ENCODE results near the gene PPP1R1B. TPM values are rescaled to one million over a fixed set of nuclear protein-coding genes. Genes with fewer than 3 reads are reported as not detected.

PPP1R1B gene
- total RNA-seq, 1 donor: not detected

DNA sequence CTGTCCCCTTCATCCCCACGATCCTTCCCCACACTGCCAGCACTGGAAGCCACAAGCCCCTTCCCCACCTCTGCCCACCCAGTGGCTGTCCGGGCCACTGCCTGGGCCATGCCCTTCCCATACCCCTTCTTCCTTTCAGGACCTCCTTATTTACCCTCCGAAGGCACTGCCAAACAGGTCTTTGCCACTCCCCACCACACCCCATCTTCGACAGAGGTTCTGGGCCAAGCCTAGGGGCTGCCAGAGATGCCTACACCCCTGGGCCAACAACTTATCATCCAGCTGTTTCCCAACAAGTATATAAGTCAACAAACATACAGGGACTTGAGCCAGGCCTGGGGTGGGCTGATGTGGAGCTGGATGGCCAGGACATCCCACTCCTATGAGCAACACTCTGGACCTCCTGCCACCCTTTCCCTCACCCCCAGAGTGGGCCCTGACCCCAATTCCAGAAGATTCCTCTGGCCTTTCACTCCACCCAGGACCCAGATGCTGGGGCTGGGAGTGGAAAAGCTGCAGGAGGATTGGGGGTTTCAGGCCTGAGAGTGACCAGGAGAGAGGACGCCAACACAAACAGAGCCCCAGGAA is 1.5 kb upstream of the PPP1R1B start:
- no peak for DNase-seq (ENCODE audit: insufficient read length, low spot score, missing footprints)
- Histone ChIP-seq H3K27me3 (ENCODE audit: insufficient read depth, low read length) (peaks cover 64% of the 10 kb centered on the region), H3K27ac (ENCODE audit: low read depth, low read length) (no peak overlapping the region), H2AFZ (ENCODE audit: low read length) (no peak overlapping the region), H3K9me3 (ENCODE audit: low read depth, low read length) (no peaks in the 10 kb centered on the region), H3K4me1 (ENCODE audit: insufficient read depth, low read length) (peaks cover 5% of the 10 kb centered on the region), H3K79me2 (ENCODE audit: insufficient read depth, low read length) (no peaks in the 10 kb centered on the region), H4K20me1 (ENCODE audit: insufficient read depth, low read length) (peaks cover 4% of the 10 kb centered on the region), H3K4me3 (ENCODE audit: insufficient read depth, low read length) (no peak overlapping the region), H3K36me3 (ENCODE audit: insufficient read depth, low read length) (no peaks in the 10 kb centered on the region), H3K4me2 (ENCODE audit: insufficient read depth, low read length) (no peak overlapping the region)
- TF ChIP-seq, protein P1, sequence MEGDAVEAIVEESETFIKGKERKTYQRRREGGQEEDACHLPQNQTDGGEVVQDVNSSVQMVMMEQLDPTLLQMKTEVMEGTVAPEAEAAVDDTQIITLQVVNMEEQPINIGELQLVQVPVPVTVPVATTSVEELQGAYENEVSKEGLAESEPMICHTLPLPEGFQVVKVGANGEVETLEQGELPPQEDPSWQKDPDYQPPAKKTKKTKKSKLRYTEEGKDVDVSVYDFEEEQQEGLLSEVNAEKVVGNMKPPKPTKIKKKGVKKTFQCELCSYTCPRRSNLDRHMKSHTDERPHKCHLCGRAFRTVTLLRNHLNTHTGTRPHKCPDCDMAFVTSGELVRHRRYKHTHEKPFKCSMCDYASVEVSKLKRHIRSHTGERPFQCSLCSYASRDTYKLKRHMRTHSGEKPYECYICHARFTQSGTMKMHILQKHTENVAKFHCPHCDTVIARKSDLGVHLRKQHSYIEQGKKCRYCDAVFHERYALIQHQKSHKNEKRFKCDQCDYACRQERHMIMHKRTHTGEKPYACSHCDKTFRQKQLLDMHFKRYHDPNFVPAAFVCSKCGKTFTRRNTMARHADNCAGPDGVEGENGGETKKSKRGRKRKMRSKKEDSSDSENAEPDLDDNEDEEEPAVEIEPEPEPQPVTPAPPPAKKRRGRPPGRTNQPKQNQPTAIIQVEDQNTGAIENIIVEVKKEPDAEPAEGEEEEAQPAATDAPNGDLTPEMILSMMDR (IDR thresholded peaks at IDR 0.05; ENCODE audit: extremely low read depth, low read depth, low read length): no peak

DNA sequence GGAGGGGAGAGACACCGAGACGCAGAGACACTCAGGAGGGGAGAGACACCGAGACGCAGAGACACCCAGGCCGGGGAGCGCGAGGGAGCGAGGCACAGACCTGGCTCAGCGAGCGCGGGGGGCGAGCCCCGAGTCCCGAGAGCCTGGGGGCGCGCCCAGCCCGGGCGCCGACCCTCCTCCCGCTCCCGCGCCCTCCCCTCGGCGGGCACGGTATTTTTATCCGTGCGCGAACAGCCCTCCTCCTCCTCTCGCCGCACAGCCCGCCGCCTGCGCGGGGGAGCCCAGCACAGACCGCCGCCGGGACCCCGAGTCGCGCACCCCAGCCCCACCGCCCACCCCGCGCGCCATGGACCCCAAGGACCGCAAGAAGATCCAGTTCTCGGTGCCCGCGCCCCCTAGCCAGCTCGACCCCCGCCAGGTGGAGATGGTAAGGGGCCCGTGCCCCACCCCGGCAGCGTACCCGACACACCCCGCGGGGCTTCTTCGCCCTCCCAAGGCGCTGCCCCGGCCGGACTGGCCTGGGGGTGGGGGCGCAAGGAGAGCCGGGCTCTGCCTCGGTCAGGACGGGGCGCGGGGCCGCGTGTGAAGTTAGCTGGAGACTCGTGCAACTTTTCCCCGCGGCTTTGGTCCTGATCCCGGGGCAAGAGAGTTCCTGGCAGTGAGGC is 427 bp downstream of the PPP1R1B start:
- no peak overlapping the region for H3K4me3 ChIP-seq (ENCODE audit: insufficient read depth, low read length)
- H3K4me2 ChIP-seq (ENCODE audit: insufficient read depth, low read length): no peak overlapping the region

DNA sequence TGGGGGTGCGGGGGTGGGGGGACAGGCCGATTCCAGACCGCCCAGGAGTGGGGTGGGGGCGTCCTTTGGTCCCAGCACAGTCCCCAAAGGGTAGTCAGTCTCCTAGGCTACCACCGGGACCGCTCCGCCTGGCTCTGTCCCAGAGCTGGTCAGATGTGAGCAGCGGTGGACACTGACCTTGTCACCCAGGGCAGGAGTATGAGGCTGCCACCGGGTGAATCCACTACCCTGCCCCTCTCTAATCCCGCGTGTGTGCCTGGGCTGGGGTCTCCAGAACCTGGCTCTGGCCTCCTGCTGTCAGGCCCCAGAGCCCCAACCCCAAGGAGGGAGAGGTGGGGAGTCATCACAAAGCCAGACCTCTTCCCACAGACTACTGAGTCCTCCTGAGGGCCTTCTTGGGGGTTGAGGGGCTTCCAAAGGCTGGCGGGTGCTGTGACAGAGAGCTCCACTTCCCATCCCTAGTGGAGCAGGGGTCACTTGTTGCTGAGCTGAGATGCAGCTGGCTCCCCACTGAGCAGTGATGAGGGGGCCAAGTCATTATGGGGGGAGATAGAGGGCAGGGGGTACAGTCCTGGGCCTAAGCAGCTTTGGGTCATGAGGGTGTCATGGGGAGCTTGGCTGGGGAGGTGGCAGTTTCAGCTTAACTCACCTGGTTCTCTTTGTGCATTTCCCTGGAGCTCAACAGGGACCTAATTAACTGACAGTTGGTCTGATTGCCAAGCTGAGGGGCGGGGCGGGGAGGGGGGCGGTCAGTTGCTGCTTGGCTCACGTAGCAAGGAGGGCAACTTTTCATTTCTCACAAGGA is 1.2 kb downstream of the PPP1R1B start:
- TF ChIP-seq, protein P1 (IDR thresholded peaks at IDR 0.05; ENCODE audit: extremely low read depth, low read depth, low read length): no peak
- Histone ChIP-seq H4K20me1 (ENCODE audit: insufficient read depth, low read length) (peaks cover 3% of the 10 kb centered on the region), H3K4me1 (ENCODE audit: insufficient read depth, low read length) (no peaks in the 10 kb centered on the region), H3K27me3 (ENCODE audit: insufficient read depth, low read length) (peaks cover 83% of the 10 kb centered on the region), H2AFZ (ENCODE audit: low read length) (no peak overlapping the region), H3K9me3 (ENCODE audit: low read depth, low read length) (no peaks in the 10 kb centered on the region), H3K36me3 (ENCODE audit: insufficient read depth, low read length) (no peaks in the 10 kb centered on the region), H3K79me2 (ENCODE audit: insufficient read depth, low read length) (no peaks in the 10 kb centered on the region), H3K27ac (ENCODE audit: low read depth, low read length) (no peak overlapping the region), H3K4me2 (ENCODE audit: insufficient read depth, low read length) (no peak overlapping the region), H3K4me3 (ENCODE audit: insufficient read depth, low read length) (no peak overlapping the region)
- DNase-seq (ENCODE audit: insufficient read length, low spot score, missing footprints): no peak

More for the DNA sequence above, 427 bp downstream of the PPP1R1B start:
- H3K79me2 ChIP-seq (ENCODE audit: insufficient read depth, low read length): no peaks in the 10 kb centered on the region
- no peak overlapping the region for H2AFZ ChIP-seq (ENCODE audit: low read length)
- H3K27me3 ChIP-seq (ENCODE audit: insufficient read depth, low read length): peaks cover 76% of the 10 kb centered on the region
- no peak overlapping the region for H3K27ac ChIP-seq (ENCODE audit: low read depth, low read length)
- no peaks in the 10 kb centered on the region for H3K36me3 ChIP-seq (ENCODE audit: insufficient read depth, low read length)
- no peaks in the 10 kb centered on the region for H3K9me3 ChIP-seq (ENCODE audit: low read depth, low read length)
- TF ChIP-seq, protein P1 (IDR thresholded peaks at IDR 0.05; ENCODE audit: extremely low read depth, low read depth, low read length): no peak
- H4K20me1 ChIP-seq (ENCODE audit: insufficient read depth, low read length): peaks cover 4% of the 10 kb centered on the region
- DNase-seq (ENCODE audit: insufficient read length, low spot score, missing footprints): no peak
- peaks cover 3% of the 10 kb centered on the region for H3K4me1 ChIP-seq (ENCODE audit: insufficient read depth, low read length)
